Measurements from ENCODE around the gene COL4A2.
"Not testable (repeated sequence)": the region's sequence is repeated elsewhere in the genome, so short reads cannot be mapped to it uniquely, and the experiment has no call there.

Gene COL4A2

DNA sequence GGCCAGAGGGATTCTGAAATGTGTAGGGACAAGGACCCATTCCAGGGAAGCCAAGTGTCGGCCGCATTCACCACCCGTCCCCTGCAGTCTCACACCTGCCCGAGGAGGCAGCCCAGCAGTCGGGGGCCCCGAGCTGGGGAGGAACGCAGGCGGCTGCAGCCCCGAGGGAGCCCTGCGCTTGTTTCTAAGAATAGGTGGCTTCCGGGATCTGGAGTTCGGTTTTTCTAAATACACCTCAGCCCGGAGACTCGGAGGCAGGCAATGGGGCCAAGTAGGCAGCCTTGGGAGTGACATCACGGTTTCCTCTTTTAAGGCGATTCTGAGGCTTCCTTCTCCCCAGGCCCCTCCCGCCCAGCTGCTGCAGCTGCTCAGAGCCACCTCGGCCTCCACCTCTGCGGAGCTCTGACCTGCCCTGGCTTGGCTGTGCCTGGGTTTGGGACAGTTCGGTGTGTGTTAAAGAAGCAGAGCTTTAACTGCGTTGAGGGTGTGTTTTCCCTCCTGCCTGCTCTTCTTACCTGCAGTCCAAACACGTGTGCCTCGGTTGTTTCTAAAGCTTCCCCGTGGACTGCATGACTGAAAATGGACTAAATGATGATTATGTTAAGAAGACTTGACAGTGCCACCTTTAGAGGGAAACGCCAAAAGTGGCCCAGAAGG is 80.5 kb downstream of the COL4A2 start:
- no peak for DNase-seq

DNA sequence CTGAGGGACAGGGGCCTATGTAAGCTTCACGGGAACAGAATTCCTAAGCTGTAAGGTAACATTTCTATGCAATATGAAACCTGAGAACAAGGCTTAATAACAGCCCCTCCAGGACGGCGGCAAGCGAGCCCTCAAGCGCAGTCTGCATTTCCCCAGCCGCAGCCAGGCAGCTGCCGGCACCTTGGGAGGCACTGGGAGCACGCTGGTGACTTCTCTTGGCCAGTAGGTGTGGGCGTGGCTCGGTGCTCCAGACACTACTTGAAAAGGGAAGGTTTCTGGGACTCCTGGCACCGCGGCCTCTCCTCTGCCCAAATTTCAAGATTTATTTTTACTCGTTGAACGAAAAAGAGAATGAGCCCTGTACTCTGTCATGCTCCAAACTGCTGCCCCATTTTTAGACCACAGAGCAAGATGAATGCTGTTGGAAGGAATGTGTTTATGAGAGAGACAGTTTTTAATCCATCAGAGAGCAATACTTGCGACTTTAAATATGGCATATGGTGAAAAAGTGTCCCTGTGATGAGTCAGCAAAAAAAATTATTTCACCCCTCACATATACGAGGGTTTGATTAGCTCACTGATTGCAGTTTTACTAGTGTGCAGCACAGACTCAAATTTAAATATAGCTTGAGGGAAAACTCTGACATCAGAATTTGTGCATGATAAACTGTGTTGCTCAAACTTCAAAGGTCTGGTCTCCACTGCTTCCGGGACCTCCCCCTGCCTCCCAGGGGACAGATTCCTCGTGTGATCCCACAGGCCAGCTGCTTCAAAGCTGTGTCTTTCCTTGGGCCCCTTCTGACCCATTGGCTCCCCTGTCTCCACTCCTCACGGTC is 81.2 kb downstream of the COL4A2 start:
- DNase-seq: peak; percentile 65

DNA sequence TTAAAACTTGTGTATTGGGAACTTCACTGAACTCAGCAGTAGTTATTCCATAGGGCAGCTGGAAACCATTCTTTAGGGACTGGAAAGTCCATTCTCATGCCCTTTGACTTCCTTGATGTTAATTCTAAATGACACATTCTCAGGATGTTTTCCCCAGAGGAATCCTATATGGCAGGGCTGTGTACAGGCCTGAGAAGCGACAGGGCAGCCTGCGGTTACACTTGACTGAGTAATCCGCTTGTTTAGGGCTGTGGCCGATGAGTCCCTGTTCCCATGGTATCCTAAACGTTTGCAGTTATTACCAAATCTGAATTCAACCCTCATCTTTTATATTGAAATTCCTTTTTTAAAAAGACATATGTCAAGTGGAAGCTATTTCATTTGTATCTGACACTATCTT is 83.5 kb downstream of the COL4A2 start:
- DNase-seq: peak; percentile 64

DNA sequence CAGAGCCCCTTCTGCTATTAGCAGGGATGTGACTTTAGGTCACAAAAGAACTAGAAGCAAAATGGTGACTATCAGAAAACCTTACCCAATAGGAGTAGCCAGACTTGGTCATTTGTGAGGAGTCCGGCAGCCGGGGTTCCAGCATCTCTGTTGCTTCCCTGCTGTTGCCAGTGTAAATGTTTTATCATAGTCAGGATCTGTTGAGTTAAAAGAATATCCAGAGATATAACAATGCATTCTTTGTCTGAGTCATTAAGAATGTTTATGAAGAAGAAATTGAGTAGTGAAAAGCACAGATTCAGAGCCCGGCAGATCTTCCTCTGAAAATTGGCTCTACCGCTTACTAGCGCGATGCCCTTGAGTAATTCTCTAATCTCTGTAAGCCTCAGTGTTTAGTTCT is 84.2 kb downstream of the COL4A2 start:
- no peak for DNase-seq

DNA sequence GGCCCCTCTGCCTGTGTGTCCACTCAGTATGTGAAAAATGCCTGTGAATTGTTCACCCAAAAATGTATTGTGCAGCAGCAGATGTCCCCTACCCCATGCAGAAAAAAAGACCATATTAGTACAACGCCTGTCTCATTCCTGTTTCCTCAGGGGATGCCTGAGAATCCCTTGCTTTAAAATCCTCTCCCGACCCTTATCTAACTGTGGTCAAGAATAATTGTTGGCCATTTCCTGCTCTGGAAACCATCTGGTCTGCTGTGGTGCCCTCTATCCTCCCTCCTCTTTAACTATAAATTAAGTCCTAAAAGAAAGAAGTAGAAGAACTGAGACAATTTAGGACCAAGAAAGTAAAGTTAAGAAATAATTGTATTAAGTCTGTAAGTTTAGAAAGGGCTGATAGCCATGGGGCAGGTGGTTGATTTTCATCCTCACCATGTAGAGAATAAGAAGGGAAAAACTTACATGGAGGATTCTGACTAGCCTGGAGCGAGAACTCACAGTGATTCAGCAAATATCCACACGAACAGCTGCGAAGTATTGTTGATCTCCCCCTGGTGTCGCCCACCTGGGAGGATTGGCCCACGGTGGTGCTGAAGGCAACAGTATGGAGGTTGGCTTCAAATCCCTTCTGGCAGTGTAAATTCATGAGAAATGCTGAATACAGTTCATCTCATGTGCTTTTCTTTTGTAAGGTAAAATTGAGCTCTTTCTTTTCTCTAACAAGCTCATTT is 85.6 kb downstream of the COL4A2 start:
- DNase-seq: no peak

DNA sequence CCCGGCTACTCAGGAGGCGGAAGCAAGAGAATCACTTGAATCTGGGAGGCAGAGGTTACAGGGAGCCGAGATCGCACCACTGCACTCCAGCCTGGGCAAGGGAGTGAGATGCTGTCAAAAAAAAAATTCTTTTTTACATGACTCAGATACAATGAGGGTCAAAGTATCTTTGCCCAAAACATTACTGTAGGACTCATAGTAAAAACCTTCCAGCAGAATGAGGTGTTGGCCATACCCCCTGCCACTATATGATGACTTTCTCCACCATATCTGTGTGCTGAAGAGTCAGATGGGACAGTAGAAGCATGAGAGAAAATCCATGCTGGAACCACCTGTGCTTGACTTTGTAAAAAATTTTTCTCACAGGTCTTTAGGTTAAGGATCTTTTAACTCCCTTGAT is 86.7 kb downstream of the COL4A2 start:
- DNase-seq: no peak

DNA sequence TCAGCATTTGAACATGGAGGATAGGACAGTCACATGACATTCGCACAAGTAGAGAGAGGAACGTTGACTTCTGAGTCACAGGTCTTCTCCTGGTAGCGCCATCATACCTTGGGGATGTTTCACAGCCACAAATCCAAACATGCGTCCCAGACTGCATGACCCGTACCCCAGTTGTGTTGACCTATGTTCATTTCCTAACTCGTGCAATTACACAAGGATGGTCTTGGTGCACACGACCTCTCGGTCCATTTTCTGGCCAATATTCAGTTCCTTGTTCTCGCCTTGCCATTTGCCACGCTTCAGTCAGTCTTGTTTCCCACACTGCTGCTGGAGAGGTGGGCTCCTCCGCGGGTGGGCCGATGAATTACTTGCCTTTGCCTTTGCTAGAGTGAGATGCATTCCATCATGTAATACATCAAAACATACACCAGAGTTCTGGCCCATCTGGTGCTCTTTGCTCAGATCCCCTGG is 87.3 kb downstream of the COL4A2 start:
- DNase-seq: no peak

DNA sequence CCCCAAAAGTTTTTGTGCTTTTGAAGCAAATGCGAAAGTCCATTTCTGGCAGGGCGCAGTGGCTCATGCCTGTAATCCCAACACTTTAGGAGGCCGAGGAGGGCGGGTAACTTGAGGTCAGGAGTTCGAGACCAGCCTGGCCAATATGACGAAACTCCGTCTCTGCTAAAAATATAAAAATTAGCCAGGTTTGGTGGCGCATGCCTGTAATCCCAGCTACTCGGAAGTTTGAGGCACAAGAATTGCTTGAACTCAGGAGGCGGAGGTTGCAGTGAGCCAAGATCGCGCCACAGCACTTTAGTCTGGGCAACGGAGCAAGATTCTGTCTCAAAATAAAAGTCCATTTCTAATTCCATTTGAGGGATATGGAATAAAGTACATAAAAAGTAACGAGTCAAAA is 88.5 kb downstream of the COL4A2 start:
- not testable (repeated sequence) for DNase-seq

DNA sequence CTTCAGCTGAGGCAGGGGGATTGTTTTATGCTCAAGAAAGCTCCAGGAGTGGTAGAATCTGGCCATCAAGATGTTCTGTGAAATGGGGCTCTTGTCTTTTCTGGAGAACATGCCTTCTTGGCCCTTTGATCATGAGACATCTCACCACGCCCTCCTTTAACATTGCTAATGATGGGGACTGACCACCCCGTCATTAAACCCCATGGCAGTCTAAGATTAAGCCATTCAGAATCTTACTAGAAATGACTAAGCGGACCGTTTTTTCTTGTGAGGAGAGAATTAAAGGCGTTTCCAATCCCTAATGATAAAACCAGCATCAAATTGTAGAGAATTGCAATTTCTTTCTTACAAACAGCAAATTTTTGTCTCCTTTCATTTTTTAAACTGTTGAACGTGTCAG is 89.4 kb downstream of the COL4A2 start:
- no peak for DNase-seq

DNA sequence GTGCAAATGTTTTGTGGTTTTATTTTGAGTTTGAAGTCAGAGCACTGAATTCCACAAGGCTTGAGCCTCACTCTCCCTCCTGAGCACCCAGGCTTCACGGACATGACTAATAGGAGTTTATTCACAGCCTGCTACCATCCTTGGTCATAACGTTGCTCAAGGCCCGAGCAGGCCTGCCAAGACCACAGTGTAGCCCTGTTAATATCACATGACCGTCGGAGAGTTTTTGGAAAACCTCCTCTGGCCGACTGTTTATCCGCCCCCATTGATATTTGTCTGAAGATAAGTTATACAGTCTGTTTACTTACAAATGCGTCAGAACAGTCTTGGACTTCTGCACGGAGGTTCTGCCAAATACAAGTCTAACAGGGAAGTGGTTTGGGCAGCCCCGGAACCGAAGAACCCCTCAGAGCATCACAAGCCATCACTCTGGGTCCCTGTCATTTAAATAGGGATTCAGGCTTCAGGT is 89.9 kb downstream of the COL4A2 start:
- peak; percentile 77 for DNase-seq

DNA sequence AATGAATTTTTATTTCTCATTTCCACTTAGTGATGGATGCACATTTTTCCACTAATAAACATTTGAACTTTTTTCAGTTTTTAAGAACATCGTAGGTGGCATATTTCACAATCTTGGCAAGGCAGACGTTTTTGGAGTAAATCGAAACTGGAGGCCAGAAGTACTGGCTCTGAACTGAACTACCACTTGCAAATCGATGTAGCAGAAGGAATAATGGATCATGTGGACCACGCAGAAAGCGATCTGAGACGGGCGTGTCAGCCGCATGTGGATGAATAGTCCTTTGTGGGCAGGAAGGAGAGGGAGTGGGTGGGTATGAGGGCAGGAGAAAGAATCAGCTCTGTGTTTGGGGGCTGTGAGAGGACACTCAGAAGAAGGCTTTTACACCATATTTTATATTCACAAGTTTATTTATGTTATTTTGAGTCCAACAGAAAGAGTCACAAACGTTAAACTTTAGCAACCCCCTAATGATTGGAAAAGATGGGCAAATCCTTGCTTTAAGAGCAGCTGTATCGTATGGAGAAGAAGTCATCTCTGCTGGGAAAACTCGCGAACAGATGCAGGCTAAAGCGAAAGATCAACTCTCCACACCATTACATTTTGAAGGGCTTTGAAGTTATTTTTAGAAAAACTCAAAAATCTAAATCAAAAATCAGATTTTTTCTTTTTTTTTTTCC is 90.5 kb downstream of the COL4A2 start:
- no peak for DNase-seq

DNA sequence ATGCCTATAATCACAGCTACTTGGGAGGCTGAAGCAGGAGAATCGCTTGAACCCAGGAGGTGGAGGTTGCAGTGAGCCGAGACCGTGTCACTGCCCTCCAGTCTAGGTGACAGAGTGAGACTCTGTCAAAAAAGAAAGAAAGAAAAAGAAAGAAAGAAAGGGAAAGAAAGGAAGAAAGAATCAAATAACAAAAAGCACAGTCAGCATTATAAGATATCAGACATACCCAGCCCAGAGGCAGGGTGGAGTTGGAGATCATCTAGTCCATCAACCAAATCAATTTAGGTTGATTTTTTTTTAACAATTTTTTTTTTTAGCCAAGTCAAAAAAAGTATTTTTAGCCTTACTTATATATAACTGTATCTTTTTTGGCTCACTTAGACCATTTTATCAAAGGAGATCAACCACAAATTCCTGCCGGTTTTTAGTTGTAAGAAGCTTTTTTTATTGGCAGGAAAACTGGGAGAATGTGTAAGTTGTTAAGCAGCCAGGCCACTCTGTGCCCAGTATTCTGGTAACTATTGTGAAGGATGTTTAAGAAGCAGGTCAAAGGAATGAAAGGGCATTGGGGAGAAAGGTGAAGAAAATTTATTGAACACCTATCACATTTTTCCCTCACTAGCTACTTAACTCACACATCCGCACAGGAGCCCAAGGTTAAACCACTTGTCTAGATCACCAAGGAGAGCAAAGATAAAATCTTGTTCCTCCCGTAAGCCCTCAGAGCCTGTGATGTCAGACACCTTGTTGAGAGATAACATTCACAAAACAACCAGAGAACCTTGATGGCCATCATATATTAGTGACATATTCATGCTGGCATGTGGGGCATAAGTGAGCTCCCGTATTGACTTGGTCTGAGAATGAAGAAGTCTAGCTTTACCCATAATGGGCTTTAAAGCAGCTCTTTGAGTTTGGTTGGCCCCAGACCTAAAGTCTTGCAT is 91.8 kb downstream of the COL4A2 start:
- DNase-seq: no peak

DNA sequence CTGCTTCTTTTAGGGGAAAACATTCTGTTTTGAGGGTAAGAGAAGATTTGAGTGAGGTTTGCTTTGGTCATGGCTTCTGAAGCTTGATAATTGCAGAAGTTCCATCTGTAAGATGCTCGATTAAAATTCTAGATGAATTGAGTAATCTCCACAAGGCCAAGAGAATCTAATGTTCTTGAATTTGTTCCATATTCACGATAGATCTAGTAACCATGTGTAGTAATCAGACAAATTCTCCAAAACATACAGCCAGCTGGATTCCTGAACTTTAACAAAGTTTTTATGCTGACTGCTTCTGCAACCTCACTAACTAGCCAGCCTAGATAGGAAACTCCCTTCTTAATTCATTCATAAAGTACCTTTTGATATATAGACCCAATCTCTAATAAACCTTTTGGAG is 92.7 kb downstream of the COL4A2 start:
- no peak for DNase-seq

DNA sequence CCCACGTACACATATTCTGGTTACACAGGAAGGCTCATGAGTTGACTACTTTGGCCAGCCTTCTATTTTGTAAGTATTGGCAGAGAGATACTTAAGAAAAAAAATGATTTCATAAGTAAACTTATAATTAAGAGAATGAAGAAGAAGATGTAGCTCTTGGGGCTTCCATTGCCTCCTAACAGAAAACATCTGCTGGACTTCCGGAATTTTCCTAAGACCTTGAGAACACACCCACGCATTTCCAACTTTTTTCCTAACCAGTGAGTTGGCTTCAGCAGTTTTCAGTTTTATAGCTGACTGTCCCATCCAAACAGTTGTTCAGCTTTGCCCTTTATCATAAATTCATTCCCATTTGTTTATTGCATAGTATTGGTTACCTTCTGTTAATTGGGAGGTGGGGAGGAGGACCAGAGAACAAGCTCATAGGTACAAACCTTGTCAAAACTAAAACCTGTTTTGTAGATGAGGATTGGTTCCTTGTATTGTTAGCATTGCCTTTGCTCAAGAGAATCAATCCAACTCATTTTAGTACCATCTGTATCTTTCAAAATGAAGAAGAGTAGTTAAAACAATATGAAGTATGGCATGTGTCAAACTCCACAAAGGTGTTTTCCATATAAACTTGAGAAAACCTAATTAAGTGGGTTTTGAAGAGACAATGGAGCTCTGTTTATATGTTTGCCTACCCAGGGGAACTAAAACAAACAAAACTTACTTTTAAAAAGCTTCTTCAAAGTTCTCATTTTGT is 93.9 kb downstream of the COL4A2 start:
- no peak for DNase-seq

DNA sequence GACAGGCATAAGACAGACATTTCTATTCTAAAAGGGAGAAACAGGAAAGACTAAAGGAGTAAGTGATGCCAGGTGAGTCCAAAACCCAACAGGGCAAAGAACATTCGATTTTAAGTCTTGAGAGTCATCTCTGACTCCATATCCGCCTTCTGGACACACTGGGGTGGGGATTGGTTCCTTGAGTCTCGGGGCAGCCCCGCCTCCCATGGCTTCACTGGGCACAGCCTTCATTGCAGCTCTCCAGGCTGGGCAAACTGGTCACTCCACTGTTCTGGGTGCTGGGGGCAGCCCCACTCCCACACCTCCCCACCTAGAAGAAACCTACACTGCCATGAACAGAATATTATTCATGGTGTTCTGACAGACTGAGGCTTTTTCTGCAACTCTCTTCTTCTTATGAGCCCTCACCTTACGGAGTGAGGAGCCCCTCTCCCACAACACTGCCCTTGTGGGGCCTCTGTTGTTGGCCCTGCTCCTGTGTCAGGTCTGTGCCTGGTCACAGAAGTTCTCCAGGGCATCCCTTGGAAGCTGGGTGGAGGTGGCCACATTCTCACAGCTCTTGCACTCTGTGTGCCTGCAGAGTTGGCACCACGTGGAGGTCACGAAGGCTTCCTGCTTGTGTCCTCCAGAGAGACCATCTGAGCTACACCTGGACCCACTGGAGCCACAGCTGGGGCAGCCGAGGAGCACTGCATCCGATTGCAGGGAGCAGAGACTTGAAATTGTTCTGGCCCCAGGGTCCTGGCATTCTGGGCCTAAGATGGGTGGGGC is 95.4 kb downstream of the COL4A2 start:
- DNase-seq: no peak

DNA sequence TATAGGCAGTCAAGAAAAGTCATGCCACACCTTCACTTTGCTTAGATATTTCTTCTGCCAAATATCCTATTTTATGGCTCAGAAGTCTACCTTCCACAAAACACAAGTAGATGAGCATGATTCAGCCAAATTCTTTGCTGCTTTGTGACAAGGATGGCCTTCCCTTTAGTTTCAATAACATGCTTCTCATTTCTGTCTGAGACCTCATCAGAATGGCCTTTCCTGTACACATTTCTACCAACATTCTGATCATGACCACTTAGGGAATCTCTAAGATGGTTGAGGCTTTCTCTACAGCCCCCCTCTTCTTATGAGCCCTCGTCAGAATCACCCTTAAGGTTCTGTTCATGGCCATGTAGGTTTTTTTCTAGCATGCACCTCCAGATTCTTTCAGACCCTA is 96.2 kb downstream of the COL4A2 start:
- no peak for DNase-seq

DNA sequence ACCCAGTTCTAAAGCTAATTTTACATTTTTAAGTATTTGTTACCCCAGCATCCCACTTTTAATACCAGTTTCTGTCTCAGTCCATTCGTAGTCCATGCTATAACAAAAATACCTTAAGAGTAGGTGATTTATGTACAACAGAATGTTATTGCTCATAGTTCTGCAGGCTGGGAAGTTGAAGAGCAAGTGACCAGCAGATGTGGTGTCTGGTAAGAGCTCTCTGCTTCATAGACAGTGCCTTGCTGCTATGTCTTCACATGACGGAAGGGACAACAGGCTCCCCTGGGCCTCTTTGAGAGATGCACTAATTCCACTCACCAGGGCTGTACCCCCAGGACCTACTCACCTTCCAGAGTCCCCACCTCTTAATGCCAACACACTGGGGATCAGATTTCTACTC is 96.6 kb downstream of the COL4A2 start:
- no peak for DNase-seq

DNA sequence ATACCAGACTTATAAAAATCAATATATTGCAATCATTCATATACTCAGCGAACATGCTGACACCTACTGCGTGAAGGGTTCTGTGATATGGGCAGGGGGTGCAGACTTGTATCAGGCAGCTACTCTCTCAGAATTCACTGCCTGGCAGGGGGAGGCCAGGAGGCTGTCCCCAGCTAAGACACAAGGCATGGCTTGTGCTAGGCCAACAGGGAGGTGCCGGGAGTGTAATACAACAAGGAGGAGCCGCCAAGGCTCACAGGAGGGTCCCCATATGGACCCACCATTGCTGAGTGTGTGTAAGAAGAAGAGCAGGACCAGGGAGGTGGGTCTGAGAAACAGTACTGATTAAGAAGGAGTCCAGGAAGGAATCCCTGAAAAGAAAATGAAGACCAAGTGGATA is 97.2 kb downstream of the COL4A2 start:
- no peak for DNase-seq

DNA sequence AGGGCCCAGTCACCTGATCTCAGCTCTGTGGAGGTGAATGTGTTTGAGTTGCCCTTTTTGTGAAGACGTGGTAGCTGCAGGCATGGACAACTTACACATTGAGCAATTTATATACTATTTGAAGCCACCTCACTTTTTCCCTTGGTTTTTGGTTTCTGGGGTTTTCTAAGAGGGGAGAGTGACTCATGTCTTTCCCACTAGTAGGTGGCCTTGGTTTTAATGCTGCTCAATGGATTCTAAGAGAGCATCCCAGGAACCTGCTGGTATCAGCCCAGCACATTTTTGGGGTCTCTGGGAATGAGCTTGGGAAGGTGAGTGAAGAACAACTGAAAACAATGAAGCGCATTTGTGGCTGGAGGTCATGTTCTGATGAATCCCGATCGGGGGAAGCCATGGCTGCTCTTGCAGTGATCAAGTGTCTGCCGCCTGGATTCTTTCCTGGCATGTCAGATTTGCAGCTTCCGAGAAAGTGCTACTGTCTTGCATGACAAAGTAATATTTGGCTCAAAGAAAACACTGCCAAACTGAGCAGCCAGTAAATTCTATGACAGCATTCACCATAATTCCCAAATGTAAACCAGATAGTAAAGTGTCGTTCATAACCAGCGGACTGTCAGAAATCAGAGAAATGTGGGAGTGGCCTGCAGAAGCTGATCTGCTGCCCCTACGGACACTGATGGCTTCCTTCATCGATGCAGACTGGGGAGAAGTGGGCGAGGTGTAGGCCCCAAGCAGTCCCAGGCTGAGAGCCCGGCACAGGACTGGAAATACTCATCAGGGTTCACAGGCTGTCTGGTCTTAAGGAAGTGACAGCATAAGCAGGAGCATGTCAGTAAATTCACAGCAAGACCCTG is 98.7 kb downstream of the COL4A2 start:
- no peak for DNase-seq
